Cardiac septum (tissue), 1 donor: ENCODE results near the gene RNF213. TPM values are rescaled to one million over a fixed set of nuclear protein-coding genes. Genes with fewer than 3 reads are reported as not detected.
"Not testable (repeated sequence)": the region's sequence is repeated elsewhere in the genome, so short reads cannot be mapped to it uniquely, and the experiment has no call there.

ENCODE experiments used
- DNase-seq: peaks from one replicate; pipeline ENCODE4 v3.0.0-alpha.2; 2020; ENCODE audit warnings: low spot score
- intact Hi-C: fragments of 100-400 bp; cut with DNase I; formaldehyde crosslinking; loops from one replicate; pipeline ENCODE4 v1.14.0; 2022
- total RNA-seq: library from RNA; stranded (reverse); fragmentation: NEBNext Ultra II Directional; extraction: Animal tissue kit (Norgen Biotek cat#: 25700); gene quantifications from one replicate; pipeline ENCODE4 v1.2.1, GENCODE V29; 2021
- donor health status: DM: no; HTN: no; CAD: no.

The RNF213 gene
- total RNA-seq, 1 donor from 2014 or later, result 46.4 TPM

DNA sequence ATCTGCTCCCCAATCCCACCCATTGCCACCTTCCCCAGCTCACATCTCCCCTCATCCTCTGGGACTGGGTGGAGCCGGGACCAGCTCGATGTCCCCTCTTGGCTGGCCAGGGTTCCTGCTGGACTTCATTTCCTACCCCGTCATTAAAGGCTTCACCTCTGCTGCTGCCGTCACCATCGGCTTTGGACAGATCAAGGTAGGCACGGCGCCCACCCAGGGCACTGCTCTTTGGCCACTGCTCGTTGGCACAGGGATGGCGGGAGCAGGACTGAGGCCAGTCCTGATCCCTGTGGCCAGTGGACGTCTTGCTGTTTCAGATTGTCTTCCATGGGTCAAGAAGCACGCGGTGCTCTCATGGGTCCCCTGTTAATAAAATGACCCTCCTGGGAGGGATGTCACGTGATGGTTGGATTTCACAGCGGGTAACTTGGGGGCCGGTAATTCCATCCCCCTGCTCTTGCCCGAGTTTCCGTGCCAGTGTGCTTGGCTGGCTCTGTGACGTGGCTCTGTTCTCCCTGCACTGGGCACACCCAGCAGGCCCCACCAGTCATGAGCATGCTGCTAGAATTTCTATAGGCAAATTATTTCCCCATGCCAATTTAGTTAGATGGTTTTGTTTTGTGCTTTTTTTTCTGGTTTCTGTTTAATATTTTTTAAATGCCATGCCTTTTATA is 37.4 kb upstream of the RNF213 start:
- DNase-seq, result no peak
- intact Hi-C loops, result no loop called here

GRCh38 chr17:80223838-80224497 is 36.7 kb upstream of the RNF213 start:
- intact Hi-C loops, result no loop called here

GRCh38 chr17:80224683-80225082 is 36.0 kb upstream of the RNF213 start:
- DNase-seq, result no peak
- intact Hi-C loops, result no loop called here

More at GRCh38 chr17:80223838-80224497, 36.7 kb upstream of the RNF213 start:
- DNase-seq, result no peak

DNA sequence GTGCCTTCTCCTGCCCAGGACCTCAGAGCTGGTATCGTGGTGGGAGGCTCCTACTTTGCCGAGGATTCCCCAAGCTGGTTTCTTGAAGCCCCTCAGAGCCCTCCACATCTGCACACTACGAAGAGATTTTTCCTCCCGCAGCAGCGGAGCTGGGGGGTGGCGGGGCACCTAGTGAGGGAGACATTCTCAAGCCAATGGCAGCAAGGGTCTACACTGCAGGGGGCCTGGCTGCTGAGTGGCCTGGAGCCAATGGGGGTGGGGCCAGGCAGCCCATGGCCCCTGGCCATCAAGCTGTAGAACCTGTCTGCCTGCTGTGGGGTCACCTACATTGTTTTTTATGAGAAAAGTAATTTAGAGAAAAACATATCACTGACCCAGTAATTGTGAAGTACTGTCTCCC is 35.4 kb upstream of the RNF213 start:
- DNase-seq, result no peak
- intact Hi-C loops, result no loop called here

GRCh38 chr17:80227156-80227555 is 33.5 kb upstream of the RNF213 start:
- intact Hi-C loops, result no loop called here
- no peak for DNase-seq

- intact Hi-C loops, result no loop called here
- DNase-seq, result no peak
Observed at GRCh38 chr17:80227666-80228065, 33.0 kb upstream of the RNF213 start.

DNA sequence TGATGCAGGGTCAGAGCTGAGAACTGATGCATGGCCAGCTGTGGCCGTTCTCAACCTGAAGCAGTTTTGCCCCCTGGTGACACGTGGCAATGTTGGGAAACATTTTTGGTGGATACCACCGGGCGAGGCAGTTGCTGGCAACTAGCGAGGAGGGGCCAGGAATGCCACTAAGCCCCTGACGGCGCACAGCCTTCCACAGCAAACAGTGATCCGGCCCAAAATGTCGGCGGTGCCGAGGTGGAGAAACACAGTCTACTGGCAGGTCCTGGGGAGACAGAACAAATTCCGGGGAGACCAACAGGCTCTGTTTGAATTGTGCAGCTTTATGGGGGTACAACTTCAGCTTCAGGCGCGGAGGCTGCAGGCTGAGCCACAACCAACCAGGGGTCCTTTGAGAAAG is 32.2 kb upstream of the RNF213 start:
- DNase-seq, result no peak
- intact Hi-C loops, result no loop called here

DNA sequence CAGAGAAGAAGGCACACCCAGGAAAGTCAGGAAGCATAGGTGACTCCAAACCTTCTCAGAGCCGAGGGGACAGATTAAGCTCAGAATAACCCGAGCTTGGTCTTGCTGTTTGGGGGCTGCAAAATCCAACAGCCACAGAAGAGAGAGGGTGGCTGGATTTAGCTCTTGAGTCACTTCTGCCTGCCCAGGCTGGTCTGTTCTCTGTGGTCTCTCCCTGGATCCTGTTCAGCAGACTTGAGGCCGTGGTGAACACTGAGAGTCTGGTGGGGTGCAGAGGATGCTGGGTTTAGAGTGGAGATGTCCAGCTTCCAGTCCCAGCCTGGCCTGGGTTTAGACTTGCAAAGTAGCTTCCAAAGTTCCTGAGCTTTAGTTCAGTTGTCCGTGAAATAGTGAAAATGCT is 31.6 kb upstream of the RNF213 start:
- DNase-seq, result no peak
- intact Hi-C loops, result no loop called here

DNA sequence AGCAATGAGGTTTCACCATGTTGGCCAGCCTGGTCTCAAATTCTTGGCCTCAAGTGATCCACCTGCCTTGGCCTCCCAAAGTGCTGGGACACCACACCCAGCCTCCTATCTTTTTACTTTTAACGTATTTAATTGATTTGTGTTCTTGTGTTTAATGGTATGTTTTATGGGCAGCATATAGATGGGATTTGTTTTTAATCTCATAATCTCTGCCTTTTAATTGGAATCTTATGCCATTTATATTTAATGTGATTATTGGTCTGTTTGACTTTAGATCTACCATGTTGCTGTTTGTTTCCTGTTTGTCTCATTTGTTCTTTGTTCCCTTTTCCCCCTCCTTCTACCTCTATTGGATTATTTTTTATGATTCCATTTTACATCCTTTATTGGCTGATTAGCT is 28.2 kb upstream of the RNF213 start:
- no peak for DNase-seq
- intact Hi-C loops, result no loop called here

DNA sequence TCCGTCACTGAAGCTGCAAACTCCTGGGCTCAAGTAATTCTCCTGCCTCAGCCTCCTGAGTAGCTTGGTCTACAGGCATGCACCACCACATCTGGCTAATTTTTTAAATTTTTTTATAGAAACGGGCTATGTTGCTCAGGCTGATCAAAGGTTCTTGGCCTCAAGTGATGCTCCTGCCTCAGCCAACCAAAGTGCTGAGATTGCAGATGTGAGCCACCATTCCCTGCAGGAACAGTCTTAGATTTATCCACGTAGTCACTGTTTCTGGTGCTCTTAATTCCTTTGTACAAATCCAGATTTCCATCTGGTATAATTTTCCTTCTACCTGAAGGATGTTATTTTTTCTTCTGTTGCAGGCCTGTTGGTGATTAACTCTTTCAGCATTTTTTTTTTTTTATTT is 27.4 kb upstream of the RNF213 start:
- intact Hi-C loops, result no loop called here
- no peak for DNase-seq

DNA sequence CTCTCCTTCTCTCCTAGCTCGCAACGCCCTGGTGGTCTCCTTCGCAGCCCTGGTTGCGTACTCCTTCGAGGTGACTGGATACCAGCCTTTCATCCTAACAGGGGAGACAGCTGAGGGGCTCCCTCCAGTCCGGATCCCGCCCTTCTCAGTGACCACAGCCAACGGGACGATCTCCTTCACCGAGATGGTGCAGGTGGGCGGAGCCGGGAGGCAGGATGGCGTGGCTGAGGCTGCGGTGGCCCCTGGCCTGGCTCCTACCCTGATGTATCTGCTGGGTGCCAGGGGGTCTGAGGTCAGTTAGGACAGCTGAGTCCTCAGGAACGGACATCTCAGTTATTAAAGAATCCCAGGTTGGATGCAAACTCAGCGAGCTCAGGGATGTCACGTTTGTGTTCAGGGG is 23.7 kb upstream of the RNF213 start:
- intact Hi-C loops, result no loop called here
- DNase-seq, result no peak

- intact Hi-C loops, result no loop called here
- no peak for DNase-seq
Observed at GRCh38 chr17:80237386-80237785, 23.3 kb upstream of the RNF213 start.

- intact Hi-C loops, result no loop called here
- no peak for DNase-seq
Observed at GRCh38 chr17:80242505-80242904, 18.1 kb upstream of the RNF213 start.

DNA sequence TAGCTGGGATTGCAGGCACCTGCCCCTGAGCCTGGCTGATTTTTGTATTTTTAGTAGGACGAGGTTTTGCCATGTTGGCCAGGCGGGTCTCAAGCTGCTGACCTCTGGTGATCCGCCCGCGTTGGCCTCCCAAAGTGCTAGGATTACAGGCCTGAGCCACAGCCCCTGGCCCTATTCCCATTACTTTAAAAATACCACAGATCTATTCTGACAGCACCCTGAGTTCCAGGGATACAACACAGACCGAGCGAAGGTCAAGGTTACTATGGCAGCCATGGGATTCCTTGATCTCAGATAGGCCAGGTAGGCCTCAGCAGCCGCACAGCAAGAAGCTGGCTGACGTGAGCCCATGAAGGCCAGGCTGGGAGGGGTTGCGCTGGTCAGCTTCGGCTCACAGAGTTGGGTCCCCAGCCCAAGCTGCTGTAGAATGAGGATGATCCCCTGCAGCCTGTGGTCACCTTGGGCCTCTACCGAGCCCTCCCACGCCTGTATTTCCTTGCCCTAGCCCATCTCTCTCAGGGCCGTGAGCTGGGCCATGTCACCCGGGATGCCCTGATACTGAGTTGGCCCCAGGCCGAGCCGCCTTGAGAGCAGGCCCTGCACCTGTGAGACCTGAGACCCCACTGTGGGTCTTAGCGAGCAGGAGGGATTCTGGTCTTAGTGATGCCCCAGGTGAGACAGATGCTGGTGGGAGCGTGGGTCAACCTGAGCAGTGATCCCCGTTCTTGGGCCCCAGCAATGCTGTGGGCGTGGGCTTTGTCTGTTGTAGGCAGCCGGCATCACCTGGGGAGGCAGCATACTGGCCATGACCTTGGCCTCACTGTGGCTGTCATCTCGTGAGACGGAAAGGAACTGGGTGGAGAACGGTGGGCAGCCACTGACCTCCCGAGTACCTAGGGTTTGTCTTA is 16.9 kb upstream of the RNF213 start:
- no peak for DNase-seq

GRCh38 chr17:80244448-80244847 is 16.2 kb upstream of the RNF213 start:
- DNase-seq, intact Hi-C loops: not testable (repeated sequence)

More for the DNA sequence above, 16.9 kb upstream of the RNF213 start:
- intact Hi-C loops, result no loop called here

- no peak for DNase-seq
- intact Hi-C loops, result no loop called here
Observed at GRCh38 chr17:80244871-80245509, 15.7 kb upstream of the RNF213 start.

GRCh38 chr17:80245566-80246265 is 14.9 kb upstream of the RNF213 start:
- DNase-seq, result no peak
- intact Hi-C loops, result no loop called here

- intact Hi-C loops, result no loop called here
- DNase-seq, result no peak
Observed at GRCh38 chr17:80246266-80246681, 14.4 kb upstream of the RNF213 start.

- intact Hi-C loops, result no loop called here
- DNase-seq, result no peak
Observed at GRCh38 chr17:80246726-80247125, 13.9 kb upstream of the RNF213 start.
